DMS53 treated with DMSO at 0.1 percent for 48 hours (cell line): ENCODE results near the gene CEP85L.
A peak's percentile ranks its signal among the peaks of the same experiment; 100 is the strongest.

Experiments
- DNase-seq: peaks from one replicate; lab custom pipeline; 2025; ENCODE audit not compliant: unreplicated experiment; lab: John Stamatoyannopoulos, UW

Gene CEP85L

GRCh38 chr6:118580585-118581419, 70.6 kb downstream of the CEP85L start:
- peak; percentile 30 for DNase-seq

GRCh38 chr6:118579786-118580185, 71.6 kb downstream of the CEP85L start:
- no peak for DNase-seq

- no peak for DNase-seq
These were observed 72.8 kb downstream of the CEP85L start for GRCh38 chr6:118578617-118579016.

GRCh38 chr6:118577972-118578371, 73.4 kb downstream of the CEP85L start:
- DNase-seq = no peak

GRCh38 chr6:118574051-118574865, 77.1 kb downstream of the CEP85L start:
- no peak for DNase-seq

GRCh38 chr6:118571121-118571520, 80.3 kb downstream of the CEP85L start:
- DNase-seq = no peak

GRCh38 chr6:118569498-118569897, 81.9 kb downstream of the CEP85L start:
- no peak for DNase-seq

- DNase-seq = no peak
These were observed 83.4 kb downstream of the CEP85L start for GRCh38 chr6:118567974-118568373.

GRCh38 chr6:118565311-118565960, 86.0 kb downstream of the CEP85L start:
- DNase-seq = peak; percentile 32

GRCh38 chr6:118562959-118563358, 88.4 kb downstream of the CEP85L start:
- DNase-seq = no peak

- no peak for DNase-seq
These were observed 89.1 kb downstream of the CEP85L start for GRCh38 chr6:118562248-118562647.

GRCh38 chr6:118559659-118560058, 91.7 kb downstream of the CEP85L start:
- no peak for DNase-seq

- DNase-seq = no peak
These were observed 92.8 kb downstream of the CEP85L start for GRCh38 chr6:118558464-118559217.

- DNase-seq = no peak
These were observed 96.7 kb downstream of the CEP85L start for GRCh38 chr6:118554698-118555097.

- DNase-seq = no peak
These were observed 98.3 kb downstream of the CEP85L start for GRCh38 chr6:118553132-118553531.

- peak; percentile 34 for DNase-seq
These were observed 100.0 kb downstream of the CEP85L start for GRCh38 chr6:118551063-118552053.

GRCh38 chr6:118548613-118549012, 102.8 kb downstream of the CEP85L start:
- no peak for DNase-seq

- no peak for DNase-seq
These were observed 103.3 kb downstream of the CEP85L start, which contains the start of gene PLN for GRCh38 chr6:118548136-118548535. TSS of gene PLN (plus strand) at chr6:118548296. CDS start at chr6:118558922, 10,626 bp downstream.

GRCh38 chr6:118546880-118547218, 104.5 kb downstream of the CEP85L start:
- DNase-seq = no peak
